ENCODE results near the gene RBAK. TPM values are rescaled to one million over a fixed set of nuclear protein-coding genes. Genes with fewer than 3 reads are reported as not detected.
"Not testable (repeated sequence)": the region's sequence is repeated elsewhere in the genome, so short reads cannot be mapped to it uniquely, and the experiment has no call there.

RBAK gene
- total RNA-seq, 1 donor from 2014 or later: 14.8 TPM

DNA sequence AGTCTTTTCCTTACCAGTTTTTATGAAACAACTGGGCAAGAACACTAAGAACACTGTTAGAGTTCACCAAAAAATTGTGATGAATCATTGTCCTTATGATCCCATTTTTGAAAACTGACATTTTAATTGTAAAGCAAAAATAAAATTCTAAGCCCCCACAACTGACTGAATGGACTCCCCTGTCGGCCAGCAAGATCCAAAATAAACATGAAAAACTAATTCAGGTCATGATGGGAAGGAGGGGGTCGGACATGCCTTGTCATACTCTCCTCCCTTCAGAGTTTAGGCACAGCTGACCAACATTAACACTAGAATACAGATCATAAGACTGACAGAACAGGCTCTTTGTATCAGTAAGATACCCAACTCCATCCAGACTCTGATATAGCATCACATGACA is 2.0 kb upstream of the RBAK start:
- ATAC-seq: no peak
- intact Hi-C loops (cut with DNase I): no loop called here
- DNase-seq (ENCODE audit: low spot score): no peak

DNA sequence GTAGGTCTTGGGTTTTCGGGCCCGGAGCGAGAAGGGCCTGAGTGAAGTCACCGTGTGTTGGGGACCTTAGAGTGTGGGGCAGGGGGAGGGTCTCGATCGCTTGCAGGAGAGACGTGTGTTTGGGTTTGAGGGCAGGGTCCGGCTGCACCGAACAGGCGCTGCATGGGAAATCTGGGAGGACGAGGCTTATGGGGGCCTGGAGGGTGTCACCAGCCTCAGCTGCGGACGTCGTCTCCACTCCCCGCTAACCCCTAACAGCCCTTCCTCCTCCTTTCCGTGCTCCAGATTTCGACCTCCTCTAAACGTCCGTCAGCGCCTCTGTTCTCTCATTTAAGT is 705 bp downstream of the RBAK start:
- DNase-seq (ENCODE audit: low spot score); ATAC-seq; intact Hi-C loops (cut with DNase I): not testable (repeated sequence)

DNA sequence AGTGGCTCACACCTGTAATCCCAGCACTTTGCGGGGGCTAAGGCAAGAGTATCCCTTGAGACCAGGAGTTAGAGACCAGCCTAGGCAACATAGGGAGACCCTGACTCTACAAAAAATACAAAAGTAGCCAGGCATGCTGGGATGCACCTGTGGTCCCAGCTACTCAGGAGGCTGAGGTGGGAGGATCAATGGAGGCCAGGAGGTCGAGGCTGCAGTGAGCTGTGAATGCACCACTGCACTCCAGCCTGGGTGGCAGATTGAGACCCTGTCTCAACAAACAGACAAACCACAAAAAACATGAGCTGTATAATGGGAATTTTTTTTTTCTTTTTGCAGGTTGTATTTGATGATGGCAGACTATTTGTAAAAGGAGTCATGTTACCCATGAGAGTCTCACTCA is 1.5 kb downstream of the RBAK start:
- ATAC-seq; intact Hi-C loops (cut with DNase I); DNase-seq (ENCODE audit: low spot score): not testable (repeated sequence)

DNA sequence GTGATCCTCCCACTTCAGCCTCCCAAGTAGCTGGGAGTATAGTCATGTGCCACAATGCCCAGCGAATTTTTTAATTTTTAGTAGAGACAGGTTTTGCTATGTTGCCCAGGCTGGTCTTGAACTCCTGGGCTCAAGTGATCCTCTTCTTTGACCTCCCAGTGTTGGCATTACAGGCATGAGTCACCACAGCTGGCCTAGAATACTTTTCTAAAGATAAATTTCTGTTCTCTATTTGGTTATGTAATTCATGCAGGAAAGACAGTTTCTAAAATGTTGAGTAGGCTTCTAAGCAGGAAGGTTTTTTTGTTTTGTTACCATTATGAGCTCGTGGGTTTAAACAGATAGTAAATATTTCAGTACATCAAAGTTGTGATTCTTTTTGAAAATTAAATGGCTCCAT is 5.0 kb downstream of the RBAK start:
- ATAC-seq (no peak), DNase-seq (ENCODE audit: low spot score) (no peak)
- intact Hi-C loops (cut with DNase I): no loop called here

DNA sequence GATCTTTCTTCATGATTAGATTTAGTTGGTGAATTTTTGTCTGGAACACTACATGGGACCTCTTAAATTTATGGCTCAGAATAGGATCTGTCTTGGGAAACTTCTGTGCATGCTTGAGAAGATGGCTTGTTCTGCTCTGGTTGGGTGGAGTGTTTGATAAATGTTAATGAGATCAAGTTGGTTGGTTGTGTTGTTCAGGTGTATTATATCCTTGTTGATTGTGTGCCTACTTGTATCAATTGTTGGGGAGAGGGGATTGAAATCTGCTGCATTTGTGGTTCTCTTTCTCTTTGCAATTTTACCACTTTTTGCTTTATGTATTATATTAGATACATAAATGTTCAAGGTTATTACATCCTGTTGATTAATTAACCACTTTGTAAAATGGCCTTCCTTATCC is 6.1 kb downstream of the RBAK start:
- ATAC-seq; intact Hi-C loops (cut with DNase I); DNase-seq (ENCODE audit: low spot score): not testable (repeated sequence)

DNA sequence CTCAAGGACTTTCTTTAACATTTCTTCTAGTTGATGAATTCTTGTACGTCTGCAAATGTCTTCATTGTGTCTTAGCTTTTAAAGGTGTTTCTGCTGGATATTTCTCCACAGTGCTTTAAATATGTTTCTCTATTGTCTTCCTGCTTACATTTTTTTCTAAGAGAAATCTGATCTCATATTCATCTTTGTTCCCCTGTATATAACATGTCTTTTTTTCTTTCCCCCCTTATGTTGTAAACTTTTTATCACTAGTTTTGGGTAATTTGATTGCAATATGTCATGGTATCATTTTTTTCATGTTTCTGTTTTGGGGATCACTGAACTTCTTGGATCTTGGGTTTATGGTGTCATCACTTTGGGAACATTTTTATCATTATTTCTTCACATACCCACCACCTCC is 7.5 kb downstream of the RBAK start:
- intact Hi-C loops (cut with DNase I): no loop called here
- DNase-seq (ENCODE audit: low spot score) (no peak), ATAC-seq (no peak)

DNA sequence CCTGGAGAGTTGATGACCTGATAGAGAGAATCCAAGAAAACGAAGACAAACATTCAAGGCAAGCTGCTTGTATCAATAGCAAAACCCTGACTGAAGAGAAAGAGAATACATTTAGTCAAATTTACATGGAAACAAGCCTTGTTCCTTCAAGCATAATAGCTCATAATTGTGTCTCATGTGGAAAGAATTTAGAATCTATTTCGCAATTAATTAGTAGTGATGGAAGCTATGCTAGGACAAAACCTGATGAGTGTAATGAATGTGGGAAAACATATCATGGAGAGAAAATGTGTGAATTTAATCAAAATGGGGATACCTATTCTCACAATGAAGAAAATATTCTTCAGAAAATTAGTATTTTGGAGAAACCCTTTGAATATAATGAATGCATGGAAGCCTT is 18.0 kb downstream of the RBAK start:
- DNase-seq (ENCODE audit: low spot score) (no peak), ATAC-seq (no peak)
- intact Hi-C loops (cut with DNase I): no loop called here

DNA sequence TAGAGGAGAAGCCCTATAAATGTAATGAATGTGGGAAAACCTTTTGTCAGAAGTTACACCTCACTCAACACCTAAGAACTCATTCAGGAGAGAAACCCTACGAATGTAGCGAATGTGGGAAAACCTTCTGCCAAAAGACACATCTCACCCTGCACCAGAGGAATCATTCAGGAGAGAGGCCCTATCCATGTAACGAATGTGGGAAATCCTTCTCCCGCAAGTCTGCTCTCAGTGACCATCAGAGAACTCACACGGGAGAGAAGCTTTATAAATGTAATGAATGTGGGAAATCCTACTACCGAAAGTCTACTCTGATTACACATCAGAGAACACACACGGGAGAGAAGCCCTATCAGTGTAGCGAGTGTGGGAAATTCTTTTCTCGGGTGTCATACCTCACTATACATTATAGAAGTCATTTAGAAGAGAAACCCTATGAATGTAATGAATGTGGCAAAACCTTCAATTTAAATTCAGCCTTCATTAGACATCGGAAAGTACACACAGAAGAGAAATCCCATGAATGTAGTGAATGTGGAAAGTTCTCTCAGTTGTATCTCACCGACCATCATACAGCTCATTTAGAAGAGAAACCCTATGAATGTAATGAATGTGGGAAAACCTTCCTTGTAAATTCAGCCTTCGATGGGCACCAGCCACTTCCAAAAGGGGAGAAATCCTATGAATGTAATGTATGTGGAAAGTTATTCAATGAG is 18.9 kb downstream of the RBAK start:
- DNase-seq (ENCODE audit: low spot score) (no peak), ATAC-seq (no peak)
- intact Hi-C loops (cut with DNase I): no loop called here

DNA sequence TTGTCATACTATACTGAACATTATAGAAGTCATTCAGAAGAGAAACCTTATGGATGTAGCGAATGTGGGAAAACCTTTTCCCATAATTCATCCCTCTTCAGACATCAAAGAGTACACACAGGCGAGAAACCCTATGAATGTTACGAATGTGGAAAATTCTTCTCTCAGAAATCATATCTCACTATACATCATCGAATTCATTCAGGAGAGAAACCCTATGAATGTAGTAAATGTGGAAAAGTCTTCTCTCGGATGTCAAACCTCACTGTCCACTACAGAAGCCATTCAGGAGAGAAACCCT is 19.4 kb downstream of the RBAK start:
- intact Hi-C loops (cut with DNase I): no loop called here
- DNase-seq (ENCODE audit: low spot score) (no peak), ATAC-seq (no peak)

DNA sequence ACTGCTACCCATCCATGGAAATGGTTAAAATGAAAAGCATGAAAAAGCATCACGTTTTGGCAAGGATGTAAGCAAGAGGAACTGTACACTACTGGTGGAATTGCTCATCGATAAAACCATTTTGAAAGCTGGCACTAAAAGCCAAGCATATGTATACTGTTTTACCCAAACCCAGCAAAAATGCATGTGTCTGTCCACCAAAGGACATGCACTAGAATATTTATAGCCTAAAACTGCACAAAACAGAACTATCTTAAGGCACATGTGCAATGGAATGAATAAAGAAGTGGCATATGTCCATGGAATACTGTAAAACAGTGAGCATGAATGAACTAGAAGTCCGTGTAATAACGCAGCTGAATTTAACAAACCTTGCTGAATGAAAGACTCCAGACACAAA is 22.9 kb downstream of the RBAK start:
- intact Hi-C loops (cut with DNase I): no loop called here
- ATAC-seq (no peak), DNase-seq (ENCODE audit: low spot score) (no peak)

DNA sequence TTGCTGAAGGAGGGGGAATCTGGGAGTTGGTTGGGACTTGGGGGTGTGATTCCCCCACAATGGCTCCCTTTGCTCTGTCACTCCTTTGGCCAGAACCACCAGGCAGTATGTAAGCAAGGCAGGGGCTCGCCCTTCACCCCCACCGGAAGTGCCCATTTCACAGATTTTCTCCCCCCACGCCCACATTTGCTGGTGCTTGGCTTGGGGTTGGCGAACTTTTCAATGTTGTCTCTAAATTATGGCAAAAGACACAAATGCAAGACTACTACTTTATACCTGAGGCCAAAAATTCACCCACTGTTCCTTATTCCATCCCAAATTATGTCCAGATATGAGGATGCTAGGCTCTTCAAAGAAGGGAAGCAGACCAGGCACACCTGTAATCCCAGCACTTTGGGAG is 24.5 kb downstream of the RBAK start:
- DNase-seq (ENCODE audit: low spot score) (no peak), ATAC-seq (no peak)
- intact Hi-C loops (cut with DNase I): no loop called here

DNA sequence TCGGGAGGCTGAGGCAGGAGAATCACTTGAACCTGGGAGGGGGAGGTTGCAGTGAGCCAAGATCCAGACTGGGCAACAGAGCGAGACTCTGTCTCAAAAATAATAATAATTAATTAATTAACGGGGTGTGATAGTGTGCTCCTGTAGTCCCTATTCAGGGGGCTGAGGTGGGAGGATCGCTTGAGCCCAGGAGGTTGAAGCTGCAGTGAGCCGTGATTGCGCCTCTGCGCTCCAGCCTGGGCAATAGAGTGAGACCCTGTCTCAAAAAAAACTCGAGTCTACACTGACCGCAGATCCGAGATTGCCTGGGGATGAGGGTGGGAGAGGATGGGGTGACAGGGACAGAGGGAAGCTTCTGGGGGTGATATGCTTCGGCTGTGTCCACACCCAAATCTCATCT is 29.5 kb downstream of the RBAK start:
- ATAC-seq; DNase-seq (ENCODE audit: low spot score); intact Hi-C loops (cut with DNase I): not testable (repeated sequence)

DNA sequence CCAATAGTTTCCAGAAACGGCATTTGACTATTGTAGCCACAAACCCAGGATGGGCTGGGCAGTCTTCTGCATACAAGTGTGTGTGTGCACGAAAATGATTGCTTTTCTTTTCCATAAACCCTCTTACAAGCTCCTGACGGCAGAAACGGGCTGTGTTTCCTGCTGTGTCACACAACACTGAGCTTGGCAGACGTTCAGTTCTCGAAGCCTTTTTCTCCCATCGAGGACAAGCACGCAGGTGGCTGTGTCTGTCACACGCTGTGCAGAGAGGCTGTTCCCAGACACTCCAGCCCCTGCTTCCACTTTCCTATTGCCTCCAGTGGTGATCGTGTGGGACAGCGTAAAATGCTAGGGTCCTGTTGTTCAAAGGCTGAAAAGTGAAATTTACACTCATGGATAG is 32.1 kb downstream of the RBAK start:
- intact Hi-C loops (cut with DNase I): no loop called here
- ATAC-seq (no peak), DNase-seq (ENCODE audit: low spot score) (no peak)

DNA sequence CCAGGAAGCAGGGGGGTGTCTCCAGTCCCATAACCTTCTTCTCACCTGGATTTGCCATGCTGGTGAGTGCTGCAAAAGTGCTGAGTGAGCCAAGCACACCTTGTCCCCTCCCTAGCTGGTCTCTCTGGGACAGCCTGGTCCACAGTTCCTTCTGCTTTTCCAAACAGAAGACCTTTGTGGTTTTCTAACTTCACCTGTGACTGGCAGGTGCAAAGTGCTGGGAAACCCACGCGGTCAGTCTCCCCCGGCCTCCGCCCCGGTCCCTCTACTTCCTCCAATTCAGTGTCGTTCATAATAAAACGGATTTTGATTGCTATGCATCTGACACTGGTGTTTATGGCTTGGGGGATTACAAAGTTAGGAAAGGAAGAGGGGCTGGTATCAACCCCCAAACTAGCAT is 37.1 kb downstream of the RBAK start:
- intact Hi-C loops (cut with DNase I): no loop called here
- ATAC-seq: no peak
- no peak for DNase-seq (ENCODE audit: low spot score)

DNA sequence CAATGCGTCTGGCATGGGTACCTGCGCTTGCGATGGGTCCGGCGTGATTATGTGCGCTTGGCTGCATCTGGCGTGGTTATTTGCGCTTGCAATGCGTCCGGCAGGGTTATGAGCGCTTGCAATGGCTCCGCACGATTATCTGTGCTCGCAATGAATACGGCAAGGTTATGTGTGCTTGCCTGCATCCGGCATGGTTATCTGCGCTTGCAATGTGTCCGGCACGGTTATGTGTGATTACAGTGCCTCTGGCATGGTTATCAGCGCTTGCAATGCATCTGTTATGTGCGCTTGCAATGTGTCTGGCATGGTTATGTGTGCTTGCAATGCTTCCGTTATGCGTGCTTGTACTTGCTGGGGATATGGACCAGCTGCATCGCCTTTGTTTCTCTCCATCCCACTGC is 37.7 kb downstream of the RBAK start:
- DNase-seq (ENCODE audit: low spot score) (no peak), ATAC-seq (no peak)
- intact Hi-C loops (cut with DNase I): no loop called here

DNA sequence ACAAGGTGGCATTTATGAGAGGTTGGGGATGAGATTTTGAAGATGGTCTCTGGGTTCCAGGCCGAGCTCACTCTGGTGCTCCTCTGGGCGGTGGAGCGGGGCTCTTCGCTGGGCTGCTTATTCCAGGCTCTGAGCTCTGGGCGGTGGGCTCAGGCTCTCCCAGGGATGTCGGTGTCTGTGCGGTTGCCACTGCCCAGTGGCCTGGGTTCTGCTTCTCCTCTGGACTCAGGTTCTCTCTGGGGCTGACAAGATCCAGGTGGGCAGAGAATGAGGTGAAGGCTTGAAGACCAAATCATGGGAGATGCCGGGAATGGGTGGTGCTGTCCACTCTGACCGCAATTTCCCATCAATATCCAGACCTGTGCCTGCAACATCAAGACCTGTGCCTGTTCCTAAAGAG is 40.6 kb downstream of the RBAK start:
- ATAC-seq (no peak), DNase-seq (ENCODE audit: low spot score) (no peak)
- intact Hi-C loops (cut with DNase I): loop anchor here (5.0 kb wide), 1 partner anchor 294 kb away; no protein-coding TSS in a partner anchor

DNA sequence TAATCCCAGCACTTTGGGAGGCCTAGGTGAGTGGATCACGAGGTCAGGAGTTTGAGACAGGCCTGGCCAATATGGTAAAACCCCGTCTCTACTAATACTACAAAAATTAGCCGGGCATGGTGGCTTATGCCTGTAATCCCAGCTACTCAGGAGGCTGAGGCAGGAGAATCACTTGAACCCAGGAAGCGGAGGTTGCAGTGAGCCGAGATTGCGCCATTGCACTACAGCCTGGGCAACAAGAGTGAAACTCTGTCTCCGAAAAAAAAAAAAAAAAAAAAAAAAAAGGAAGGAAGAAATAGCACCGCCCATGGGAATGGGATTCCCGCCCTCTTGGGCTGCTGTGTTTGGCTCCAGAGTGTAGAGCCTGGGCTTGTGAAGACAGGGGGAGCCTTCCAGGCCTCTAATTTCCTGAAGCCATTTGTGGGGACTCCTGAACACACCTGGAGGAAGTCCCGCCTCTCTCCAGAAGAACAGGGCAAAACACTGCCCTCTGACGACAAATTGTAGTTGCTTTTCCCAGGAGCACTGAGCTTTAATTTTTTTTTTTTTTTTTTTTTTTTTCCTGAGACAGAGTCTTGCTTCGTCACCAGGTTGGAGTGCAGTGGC is 42.7 kb downstream of the RBAK start:
- not testable (repeated sequence) for ATAC-seq; DNase-seq (ENCODE audit: low spot score)
- intact Hi-C loops (cut with DNase I): loop anchor here (5.0 kb wide), 1 partner anchor 296 kb away; no protein-coding TSS in a partner anchor

DNA sequence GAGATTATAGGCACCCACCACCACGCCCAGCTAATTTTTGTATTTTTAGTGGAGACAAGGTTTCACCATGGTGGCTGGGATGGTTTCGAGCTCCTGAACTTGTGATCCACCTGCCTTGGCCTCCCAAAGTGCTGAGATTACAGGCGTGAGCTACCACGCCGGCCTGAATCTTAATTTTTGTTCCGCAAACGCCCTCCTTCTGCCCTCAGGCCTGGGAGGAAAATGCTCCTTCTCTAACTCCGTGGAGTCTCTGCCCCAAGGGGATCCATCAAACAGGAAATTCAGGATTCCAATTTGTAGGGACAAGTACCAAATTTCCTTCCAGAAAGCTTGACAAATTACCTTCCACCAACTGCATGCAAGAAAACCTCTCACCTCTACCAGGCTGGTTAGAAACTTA is 43.2 kb downstream of the RBAK start:
- intact Hi-C loops (cut with DNase I): loop anchor here (5.0 kb wide), 1 partner anchor 297 kb away; no protein-coding TSS in a partner anchor

DNA sequence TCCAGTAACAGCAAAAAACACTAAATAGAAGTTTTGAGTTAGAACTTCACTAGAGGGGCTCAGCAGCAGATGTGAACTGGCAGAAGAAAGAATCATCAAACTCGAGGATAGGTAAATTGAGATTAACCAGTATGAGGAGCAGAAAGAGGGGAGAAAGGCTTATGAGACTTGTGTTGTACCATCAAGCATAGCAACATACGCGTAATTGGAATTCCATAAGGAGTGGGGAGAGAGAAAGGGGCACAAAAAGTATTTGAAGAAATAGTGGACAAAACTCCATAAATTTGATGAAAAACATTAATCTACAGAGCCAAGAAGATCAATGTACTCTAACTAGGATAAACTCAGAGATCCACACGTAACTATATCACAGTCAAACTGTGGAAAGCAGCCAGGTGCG is 48.3 kb downstream of the RBAK start:
- DNase-seq (ENCODE audit: low spot score) (no peak), ATAC-seq (no peak)
- intact Hi-C loops (cut with DNase I): no loop called here

More for the DNA sequence above, 43.2 kb downstream of the RBAK start:
- DNase-seq (ENCODE audit: low spot score) (no peak), ATAC-seq (no peak)

DNA sequence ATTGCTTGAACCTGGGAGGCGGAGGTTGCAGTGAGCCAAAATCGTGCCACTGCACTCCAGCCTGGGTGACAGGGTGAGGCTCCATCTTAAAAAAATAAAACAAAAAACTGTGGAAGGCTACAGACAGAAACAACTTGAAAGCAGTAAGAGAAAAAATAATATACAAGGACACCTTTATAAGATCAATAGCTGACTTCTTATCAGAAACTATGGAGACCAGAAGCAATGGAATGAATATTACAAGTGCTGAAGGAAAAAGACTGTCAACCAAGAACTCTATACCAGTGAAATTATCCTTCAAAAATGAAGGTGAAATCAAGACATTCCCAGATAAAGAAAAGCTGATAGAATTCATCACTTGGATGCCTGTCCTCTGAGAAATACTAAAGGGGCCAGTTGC is 49.0 kb downstream of the RBAK start:
- intact Hi-C loops (cut with DNase I): no loop called here
- no peak for ATAC-seq
- DNase-seq (ENCODE audit: low spot score): no peak

DNA sequence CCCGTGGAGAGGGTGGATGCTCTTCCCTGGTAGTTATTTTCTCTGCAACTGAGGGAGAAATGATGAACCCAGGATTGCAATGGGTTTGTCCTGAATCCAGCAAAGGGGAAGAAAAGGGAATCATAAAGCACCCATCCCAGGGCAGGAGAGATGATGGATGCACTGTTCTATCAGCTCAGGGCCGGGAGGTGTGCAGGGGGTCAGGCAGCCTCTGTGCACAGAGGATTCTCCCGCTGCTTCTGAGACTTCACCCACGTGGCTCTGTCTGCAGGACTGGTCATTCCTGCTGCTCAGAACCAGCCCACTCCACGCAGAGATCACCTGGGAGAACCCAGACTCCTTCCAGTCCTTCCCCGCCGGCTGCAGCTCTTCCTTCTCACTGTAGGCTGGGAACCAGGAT is 70.7 kb downstream of the RBAK start:
- intact Hi-C loops (cut with DNase I): no loop called here
- DNase-seq (ENCODE audit: low spot score): no peak
- ATAC-seq: no peak

All from sciatic nerve (tissue), 2 donors.